ENCODE results near the gene VTI1A. TPM values are rescaled to one million over a fixed set of nuclear protein-coding genes. Genes with fewer than 3 reads are reported as not detected.
"Not testable (repeated sequence)": the region's sequence is repeated elsewhere in the genome, so short reads cannot be mapped to it uniquely, and the experiment has no call there.

Gene VTI1A
- total RNA-seq, 1 donor from 2014 or later = 34.6 TPM

- DNase-seq (ENCODE audit: low spot score in 2 of 2, unreplicated experiment in 2 of 2) = no peak
- H3K4me1 Mint-ChIP-seq = no peaks in the 10 kb centered on the region
- no peak overlapping the region for H3K27ac Mint-ChIP-seq
- H3K4me3 Mint-ChIP-seq = no peak overlapping the region
- no peak for TF ChIP-seq CTCF (IDR thresholded peaks at IDR 0.05; ENCODE audit: unreplicated experiment)
- H3K36me3 Mint-ChIP-seq = no peaks in the 10 kb centered on the region
- H3K27me3 Mint-ChIP-seq (ENCODE audit: low read depth) = no peaks in the 10 kb centered on the region
- peaks cover 10% of the 10 kb centered on the region for H3K9me3 Mint-ChIP-seq
Measured at GRCh38 chr10:112857493-112857892, 410.5 kb downstream of the VTI1A start.

- no peaks in the 10 kb centered on the region for H3K4me1 Mint-ChIP-seq
- H3K4me3 Mint-ChIP-seq = no peak overlapping the region
- H3K27me3 Mint-ChIP-seq (ENCODE audit: low read depth) = no peaks in the 10 kb centered on the region
- no peak for TF ChIP-seq CTCF (IDR thresholded peaks at IDR 0.05; ENCODE audit: unreplicated experiment)
- no peaks in the 10 kb centered on the region for H3K36me3 Mint-ChIP-seq
- no peak overlapping the region for H3K27ac Mint-ChIP-seq
- peaks cover 15% of the 10 kb centered on the region for H3K9me3 Mint-ChIP-seq
- no peak for DNase-seq (ENCODE audit: low spot score in 2 of 2, unreplicated experiment in 2 of 2)
Measured at GRCh38 chr10:112858986-112859651, 412.1 kb downstream of the VTI1A start.

GRCh38 chr10:112859793-112860192 lies 412.8 kb downstream of the VTI1A start:
- Mint-ChIP-seq H3K4me1 (no peaks in the 10 kb centered on the region), H3K9me3 (peaks cover 15% of the 10 kb centered on the region), H3K27ac (no peak overlapping the region), H3K4me3 (no peak overlapping the region), H3K36me3 (no peaks in the 10 kb centered on the region), H3K27me3 (ENCODE audit: low read depth) (no peaks in the 10 kb centered on the region)
- no peak for DNase-seq (ENCODE audit: low spot score in 2 of 2, unreplicated experiment in 2 of 2)
- no peak for TF ChIP-seq CTCF (IDR thresholded peaks at IDR 0.05; ENCODE audit: unreplicated experiment)

- not testable (repeated sequence) for H3K4me3 Mint-ChIP-seq; H3K27me3 Mint-ChIP-seq (ENCODE audit: low read depth); H3K27ac Mint-ChIP-seq; H3K4me1 Mint-ChIP-seq; H3K36me3 Mint-ChIP-seq; DNase-seq (ENCODE audit: low spot score in 2 of 2, unreplicated experiment in 2 of 2)
- peaks cover 19% of the 10 kb centered on the region for H3K9me3 Mint-ChIP-seq
Measured at GRCh38 chr10:112863461-112863860, 416.4 kb downstream of the VTI1A start.

Small RNA genes lying within 50 kb of the gene (microRNA-seq; reads per million reads assigned to microRNA genes)
- not detected for gene MIR4295

Other genes starting within 250 kb of the VTI1A start
- gene TECTB, start 163.8 kb upstream of the VTI1A start, total RNA-seq = not detected in 3 replicates
- gene ACSL5, start 73.1 kb upstream of the VTI1A start, total RNA-seq = 0.41 to 0.53 TPM in 2 of 3 replicates, not detected in the other
- gene ZDHHC6, start 301 bp upstream of the VTI1A start, total RNA-seq = 33.4 to 37.1 TPM (median 34.3 TPM) in 3 replicates